HG03439 (cell line): ENCODE data around the gene OPALIN.

Experiments used
- ATAC-seq: cut with Tn5 transposase; IDR thresholded peaks from one replicate; pipeline ENCODE4 v1.9.1; 2021; ENCODE audit warnings: mild to moderate bottlenecking, moderate library complexity; ENCODE audit not compliant: unreplicated experiment

OPALIN gene

GRCh38 chr10:96306516-96306915, 52.3 kb downstream of the OPALIN start:
- ATAC-seq, result no peak

GRCh38 chr10:96305019-96305418, 53.8 kb downstream of the OPALIN start:
- no peak for ATAC-seq

- no peak for ATAC-seq
Observed at GRCh38 chr10:96304230-96304629, 54.6 kb downstream of the OPALIN start, which contains the start of gene DNTT. TSS of gene DNTT (plus strand) at chr10:96304434. CDS start at chr10:96304498, 64 bp downstream.

GRCh38 chr10:96301616-96302015, 57.2 kb downstream of the OPALIN start:
- ATAC-seq, result no peak

- ATAC-seq, result no peak
Observed at GRCh38 chr10:96299383-96299782, 59.4 kb downstream of the OPALIN start.

- ATAC-seq, result no peak
Observed at GRCh38 chr10:96298362-96298761, 60.4 kb downstream of the OPALIN start.

- no peak for ATAC-seq
Observed at GRCh38 chr10:96297486-96297885, 61.3 kb downstream of the OPALIN start.

GRCh38 chr10:96295475-96295874, 63.3 kb downstream of the OPALIN start:
- ATAC-seq, result no peak
